Measurements from ENCODE around the gene FUT8. TPM values are rescaled to one million over a fixed set of nuclear protein-coding genes. Genes with fewer than 3 reads are reported as not detected.

The FUT8 gene
- total RNA-seq, 1 experiment from 2014 or later = 78.0 TPM

GRCh38 chr14:65500075-65500474, 87.5 kb downstream of the FUT8 start:
- no peak for DNase-seq (ENCODE audit: low read depth in 1 of 2, low spot score in 2 of 2)
- Histone ChIP-seq H3K4me1 (replicated peaks) (peaks cover 5% of the 10 kb centered on the region; the same call in 1 of the 2 replicates), H3K27ac (no peak overlapping the region), H3K9me3 (replicated peaks) (no peaks in the 10 kb centered on the region), H3K36me3 (no peaks in the 10 kb centered on the region), H3K4me3 (no peak overlapping the region), H3K27me3 (replicated peaks) (no peaks in the 10 kb centered on the region)

DNA sequence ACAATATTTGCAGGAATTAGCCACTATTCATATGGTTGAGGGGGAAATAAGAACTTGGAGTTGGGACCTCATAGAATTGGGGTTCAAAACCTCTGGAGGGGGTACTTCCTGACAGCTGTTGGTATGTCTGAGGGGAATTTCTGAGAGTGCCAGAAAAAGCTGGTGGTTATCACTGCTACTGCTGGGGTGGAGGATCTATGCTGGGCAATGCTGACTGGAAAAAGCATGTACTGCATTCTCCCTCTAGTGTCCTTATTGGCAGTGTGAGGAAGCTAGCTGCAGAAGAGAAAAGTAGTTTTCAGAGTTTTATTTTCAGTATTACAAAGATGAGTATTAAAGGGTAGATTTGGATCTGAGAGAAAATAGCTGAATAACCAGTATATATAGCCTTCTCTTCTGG, 88.8 kb downstream of the FUT8 start:
- Histone ChIP-seq H3K4me3 (no peak overlapping the region), H3K27ac (no peak overlapping the region), H3K4me1 (replicated peaks) (peaks cover 5% of the 10 kb centered on the region; the same call in 1 of the 2 replicates), H3K36me3 (no peaks in the 10 kb centered on the region), H3K27me3 (replicated peaks) (no peaks in the 10 kb centered on the region), H3K9me3 (replicated peaks) (no peaks in the 10 kb centered on the region)
- DNase-seq (ENCODE audit: low read depth in 1 of 2, low spot score in 2 of 2) = no peak

DNA sequence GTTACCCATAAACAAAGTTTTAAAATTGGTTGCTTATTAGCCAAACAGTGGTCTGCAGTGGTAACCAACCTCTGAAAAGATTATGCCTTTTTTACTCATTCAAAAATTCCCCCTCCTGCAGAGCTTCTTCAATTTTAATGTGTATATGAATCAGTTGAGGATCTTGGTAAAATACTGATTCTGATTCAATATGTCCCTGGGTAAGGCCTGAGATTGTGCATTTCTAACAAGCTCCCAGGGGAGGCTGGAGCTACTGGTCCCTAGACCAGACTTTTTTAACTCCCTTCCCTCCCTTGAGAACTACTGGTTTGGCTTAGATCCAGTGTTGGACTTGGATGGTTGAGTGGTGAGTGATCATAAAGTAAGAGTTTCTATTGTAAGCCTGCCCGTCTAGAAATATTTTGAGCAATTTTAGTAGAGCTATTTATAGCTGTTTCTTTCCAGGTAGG, 90.2 kb downstream of the FUT8 start:
- Histone ChIP-seq H3K4me3 (no peak overlapping the region), H3K4me1 (replicated peaks) (peaks cover 5% of the 10 kb centered on the region; the same call in 1 of the 2 replicates), H3K27ac (no peak overlapping the region), H3K9me3 (replicated peaks) (no peaks in the 10 kb centered on the region), H3K36me3 (no peaks in the 10 kb centered on the region), H3K27me3 (replicated peaks) (no peaks in the 10 kb centered on the region)
- DNase-seq (ENCODE audit: low read depth in 1 of 2, low spot score in 2 of 2) = peak in 1 of 2 experiments; percentile 24

GRCh38 chr14:65503771-65504170, 91.2 kb downstream of the FUT8 start:
- Histone ChIP-seq H3K4me1 (replicated peaks) (peaks cover 5% of the 10 kb centered on the region; the same call in 1 of the 2 replicates), H3K27ac (no peak overlapping the region), H3K9me3 (replicated peaks) (no peaks in the 10 kb centered on the region), H3K27me3 (replicated peaks) (no peaks in the 10 kb centered on the region), H3K4me3 (no peak overlapping the region), H3K36me3 (no peaks in the 10 kb centered on the region)
- no peak for DNase-seq (ENCODE audit: low read depth in 1 of 2, low spot score in 2 of 2)

GRCh38 chr14:65506801-65507200, 94.3 kb downstream of the FUT8 start:
- DNase-seq (ENCODE audit: low read depth in 1 of 2, low spot score in 2 of 2) = no peak
- Histone ChIP-seq H3K4me1 (replicated peaks) (peaks cover 5% of the 10 kb centered on the region; the same call in 1 of the 2 replicates), H3K9me3 (replicated peaks) (no peaks in the 10 kb centered on the region), H3K27ac (no peak overlapping the region), H3K27me3 (replicated peaks) (no peaks in the 10 kb centered on the region), H3K36me3 (no peaks in the 10 kb centered on the region), H3K4me3 (no peak overlapping the region)

DNA sequence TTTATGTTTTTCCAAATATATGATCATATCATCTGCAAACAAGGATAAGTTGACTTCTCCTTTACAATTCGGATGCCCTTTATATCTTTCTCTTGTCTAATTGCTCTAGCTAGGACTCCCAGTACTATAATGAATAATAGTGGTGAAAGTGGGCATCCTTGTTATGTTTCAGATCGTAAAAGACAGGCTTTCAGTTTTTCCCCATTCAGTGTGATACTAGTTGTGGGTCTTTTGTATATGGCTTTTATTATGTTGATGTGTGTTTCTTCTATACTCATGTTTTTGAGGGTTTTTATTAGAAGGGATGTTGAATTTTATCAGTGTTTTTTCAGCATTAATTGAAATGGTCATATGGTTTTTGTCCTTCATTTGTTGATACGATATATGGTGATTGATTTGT, 97.3 kb downstream of the FUT8 start:
- DNase-seq (ENCODE audit: low read depth in 1 of 2, low spot score in 2 of 2) = no peak
- H3K36me3 ChIP-seq = no peaks in the 10 kb centered on the region
- H3K9me3 ChIP-seq (replicated peaks) = no peaks in the 10 kb centered on the region
- H3K27ac ChIP-seq = no peak overlapping the region
- no peaks in the 10 kb centered on the region for H3K4me1 ChIP-seq (replicated peaks)
- no peak overlapping the region for H3K4me3 ChIP-seq
- no peaks in the 10 kb centered on the region for H3K27me3 ChIP-seq (replicated peaks)

DNA sequence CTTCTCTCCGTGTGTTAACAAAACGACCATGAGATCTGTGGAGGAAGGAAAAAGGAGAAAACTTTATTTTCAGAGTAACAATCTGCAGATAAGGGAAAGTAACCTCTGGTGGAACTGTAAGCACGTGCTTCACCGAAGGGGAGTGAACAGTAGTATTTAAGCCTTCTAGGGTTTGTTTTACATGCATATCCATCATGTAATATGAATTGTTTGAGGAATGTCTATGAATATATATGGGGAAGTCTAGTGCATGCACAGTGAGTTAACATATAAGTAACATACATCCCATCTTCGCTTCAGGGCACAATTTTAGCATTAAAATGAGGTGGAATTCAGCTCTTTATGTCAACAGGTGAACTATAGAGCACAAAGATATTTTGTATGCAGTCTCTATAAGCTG, 101.1 kb downstream of the FUT8 start:
- no peaks in the 10 kb centered on the region for H3K36me3 ChIP-seq
- no peak for DNase-seq (ENCODE audit: low read depth in 1 of 2, low spot score in 2 of 2)
- no peak overlapping the region for H3K27ac ChIP-seq
- no peak overlapping the region for H3K4me3 ChIP-seq
- H3K9me3 ChIP-seq (replicated peaks) = no peaks in the 10 kb centered on the region
- no peaks in the 10 kb centered on the region for H3K27me3 ChIP-seq (replicated peaks)
- H3K4me1 ChIP-seq (replicated peaks) = no peaks in the 10 kb centered on the region

DNA sequence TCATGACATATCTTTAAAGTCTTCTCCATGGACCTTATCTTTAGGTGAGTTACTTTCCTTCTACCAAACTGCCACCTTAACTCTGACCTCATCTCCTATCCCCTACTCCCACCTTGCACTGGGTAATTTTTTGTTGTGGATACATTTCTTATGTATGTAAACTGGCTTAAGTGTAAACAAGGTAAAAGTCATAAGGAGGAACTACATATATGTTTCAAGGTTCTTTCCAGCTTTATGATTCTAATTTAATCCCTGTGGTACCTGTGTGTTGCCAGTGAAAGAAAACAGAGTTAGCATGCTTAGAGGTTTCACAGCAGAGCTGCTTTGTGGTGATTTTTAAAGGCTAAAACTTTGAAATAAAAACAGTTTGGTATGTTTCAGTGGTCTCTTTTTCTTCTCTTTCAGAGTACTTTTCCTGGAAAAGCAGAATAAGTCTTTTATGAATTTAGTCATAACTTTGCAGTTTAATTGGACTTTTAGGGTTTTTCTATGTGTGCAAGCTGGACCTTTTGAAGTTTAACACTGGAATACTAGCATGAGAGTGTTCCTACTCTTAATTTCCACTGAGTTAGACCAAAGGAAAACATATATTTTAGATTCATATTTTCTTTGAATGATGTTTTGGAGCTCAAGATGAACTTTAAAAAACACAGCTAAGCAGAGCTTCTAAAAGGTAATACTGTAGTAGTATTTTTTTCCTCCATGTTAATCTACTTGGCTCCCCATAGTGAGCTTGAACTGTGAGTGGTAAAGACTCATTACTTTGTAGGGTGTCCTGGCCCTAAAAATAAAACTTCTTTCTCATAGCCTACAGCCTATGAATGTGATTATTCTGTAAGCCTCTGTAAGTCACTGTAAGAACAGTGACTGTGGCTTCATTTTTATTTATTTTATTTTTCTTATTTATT, 105.4 kb downstream of the FUT8 start:
- H3K4me1 ChIP-seq (replicated peaks) = no peaks in the 10 kb centered on the region
- no peak overlapping the region for H3K27ac ChIP-seq
- no peaks in the 10 kb centered on the region for H3K27me3 ChIP-seq (replicated peaks)

GRCh38 chr14:65528069-65528468, 115.5 kb downstream of the FUT8 start:
- H3K4me1 ChIP-seq (replicated peaks) = no peaks in the 10 kb centered on the region
- no peaks in the 10 kb centered on the region for H3K9me3 ChIP-seq (replicated peaks)
- H3K27ac ChIP-seq = no peak overlapping the region
- no peaks in the 10 kb centered on the region for H3K27me3 ChIP-seq (replicated peaks)
- no peaks in the 10 kb centered on the region for H3K36me3 ChIP-seq
- H3K4me3 ChIP-seq = no peak overlapping the region
- DNase-seq (ENCODE audit: low read depth in 1 of 2, low spot score in 2 of 2) = no peak

More for the DNA sequence above, 105.4 kb downstream of the FUT8 start:
- Histone ChIP-seq H3K9me3 (replicated peaks) (no peaks in the 10 kb centered on the region), H3K4me3 (no peak overlapping the region), H3K36me3 (no peaks in the 10 kb centered on the region; the same call in 1 of the 2 replicates)
- no peak for DNase-seq (ENCODE audit: low read depth in 1 of 2, low spot score in 2 of 2)

DNA sequence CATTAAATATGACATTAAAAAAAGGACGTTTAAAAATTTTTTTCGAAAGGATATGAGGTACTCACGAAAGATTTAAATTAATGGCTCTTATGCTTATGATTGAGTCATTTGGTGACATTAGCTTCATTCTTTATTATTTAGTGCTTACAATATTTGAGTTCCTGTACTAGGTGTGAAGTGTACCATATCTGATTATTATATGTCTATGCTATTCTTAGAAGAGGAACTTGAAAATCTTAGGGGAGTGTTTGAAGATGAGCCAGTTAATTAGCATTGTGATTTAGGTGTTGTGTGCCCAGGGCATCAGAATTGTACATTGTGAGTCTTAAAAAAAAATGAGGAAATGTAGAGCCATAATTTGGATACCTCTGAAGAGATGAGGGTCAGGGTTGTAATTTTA, 118.6 kb downstream of the FUT8 start:
- Histone ChIP-seq H3K9me3 (replicated peaks) (no peaks in the 10 kb centered on the region; the same call in 1 of the 2 replicates), H3K27ac (no peak overlapping the region), H3K4me1 (replicated peaks) (no peaks in the 10 kb centered on the region), H3K4me3 (no peak overlapping the region), H3K27me3 (replicated peaks) (no peaks in the 10 kb centered on the region), H3K36me3 (no peaks in the 10 kb centered on the region)
- no peak for DNase-seq (ENCODE audit: low read depth in 1 of 2, low spot score in 2 of 2)

GRCh38 chr14:65533736-65534404, 121.3 kb downstream of the FUT8 start:
- Histone ChIP-seq H3K27ac (no peak overlapping the region), H3K36me3 (no peaks in the 10 kb centered on the region), H3K4me1 (replicated peaks) (no peaks in the 10 kb centered on the region), H3K9me3 (replicated peaks) (no peaks in the 10 kb centered on the region; the same call in 1 of the 2 replicates), H3K27me3 (replicated peaks) (no peaks in the 10 kb centered on the region), H3K4me3 (no peak overlapping the region)
- no peak for DNase-seq (ENCODE audit: low read depth in 1 of 2, low spot score in 2 of 2)

DNA sequence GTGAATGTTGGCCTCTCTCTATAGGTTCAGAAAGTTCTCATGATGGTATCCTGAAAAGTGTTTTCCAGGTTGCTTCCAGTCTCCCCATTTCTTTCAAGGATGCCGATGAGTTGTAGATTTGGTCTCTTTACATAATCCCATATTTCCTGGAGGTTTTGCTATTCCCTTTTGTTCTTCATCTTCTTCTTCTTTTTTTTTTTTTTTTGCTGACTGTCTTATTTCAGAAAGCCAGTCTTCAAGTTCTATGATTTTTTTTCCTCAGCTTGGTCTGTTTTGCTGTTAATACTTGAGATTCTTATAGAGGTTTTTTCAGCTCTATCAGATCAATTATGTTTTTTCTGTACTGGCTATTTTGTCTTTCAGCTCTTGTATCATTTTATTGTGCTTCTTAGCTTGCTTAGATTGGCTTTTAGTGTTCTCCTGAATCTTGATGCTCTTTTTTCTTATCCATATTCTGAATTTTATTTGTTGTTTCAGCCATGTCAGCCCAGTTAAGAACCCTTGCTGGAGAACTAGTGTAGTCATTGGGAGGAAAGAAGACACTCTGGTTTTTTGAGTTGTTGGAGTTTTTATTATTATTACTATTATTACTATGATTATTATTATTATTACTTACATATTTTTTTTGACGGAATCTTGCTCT, 124.4 kb downstream of the FUT8 start:
- no peak for DNase-seq (ENCODE audit: low read depth in 1 of 2, low spot score in 2 of 2)
- no peaks in the 10 kb centered on the region for H3K27me3 ChIP-seq (replicated peaks)

DNA sequence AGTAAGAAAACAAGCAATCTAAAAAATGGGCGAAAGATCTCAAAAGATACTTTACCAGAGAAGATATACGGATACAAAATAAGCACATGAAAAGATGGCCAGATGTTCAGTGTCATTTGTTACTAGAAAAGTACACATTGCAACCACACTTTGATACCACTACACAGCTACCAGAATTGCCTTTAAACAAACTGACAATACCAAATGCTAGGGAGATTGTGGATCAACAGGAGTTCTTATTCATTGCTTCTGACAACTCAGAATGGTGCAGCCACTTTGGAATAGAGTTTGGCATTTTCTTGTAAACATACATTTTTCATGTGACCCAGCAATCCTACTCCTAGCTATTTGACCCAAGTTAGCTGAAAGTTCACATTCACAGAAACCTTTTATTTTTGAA, 136.3 kb downstream of the FUT8 start:
- DNase-seq (ENCODE audit: low read depth in 1 of 2, low spot score in 2 of 2) = no peak
- H3K4me1 ChIP-seq (replicated peaks) = no peaks in the 10 kb centered on the region
- no peak overlapping the region for H3K4me3 ChIP-seq
- H3K36me3 ChIP-seq = no peaks in the 10 kb centered on the region
- H3K9me3 ChIP-seq (replicated peaks) = no peaks in the 10 kb centered on the region
- H3K27me3 ChIP-seq (replicated peaks) = no peaks in the 10 kb centered on the region
- no peak overlapping the region for H3K27ac ChIP-seq

More for the DNA sequence above, 124.4 kb downstream of the FUT8 start:
- Histone ChIP-seq H3K9me3 (replicated peaks) (no peaks in the 10 kb centered on the region; the same call in 1 of the 2 replicates), H3K4me1 (replicated peaks) (no peaks in the 10 kb centered on the region), H3K36me3 (no peaks in the 10 kb centered on the region), H3K27ac (no peak overlapping the region), H3K4me3 (no peak overlapping the region)
